HG02623 (cell line): ENCODE measurements around the gene ACSS3.
"Not testable (repeated sequence)": the region's sequence is repeated elsewhere in the genome, so short reads cannot be mapped to it uniquely, and the experiment has no call there.

Experiments
- ATAC-seq: cut with Tn5 transposase; IDR thresholded peaks from one replicate; pipeline ENCODE4 v1.9.1; 2021; ENCODE audit warnings: moderate library complexity; ENCODE audit not compliant: unreplicated experiment

Gene ACSS3, protein sequence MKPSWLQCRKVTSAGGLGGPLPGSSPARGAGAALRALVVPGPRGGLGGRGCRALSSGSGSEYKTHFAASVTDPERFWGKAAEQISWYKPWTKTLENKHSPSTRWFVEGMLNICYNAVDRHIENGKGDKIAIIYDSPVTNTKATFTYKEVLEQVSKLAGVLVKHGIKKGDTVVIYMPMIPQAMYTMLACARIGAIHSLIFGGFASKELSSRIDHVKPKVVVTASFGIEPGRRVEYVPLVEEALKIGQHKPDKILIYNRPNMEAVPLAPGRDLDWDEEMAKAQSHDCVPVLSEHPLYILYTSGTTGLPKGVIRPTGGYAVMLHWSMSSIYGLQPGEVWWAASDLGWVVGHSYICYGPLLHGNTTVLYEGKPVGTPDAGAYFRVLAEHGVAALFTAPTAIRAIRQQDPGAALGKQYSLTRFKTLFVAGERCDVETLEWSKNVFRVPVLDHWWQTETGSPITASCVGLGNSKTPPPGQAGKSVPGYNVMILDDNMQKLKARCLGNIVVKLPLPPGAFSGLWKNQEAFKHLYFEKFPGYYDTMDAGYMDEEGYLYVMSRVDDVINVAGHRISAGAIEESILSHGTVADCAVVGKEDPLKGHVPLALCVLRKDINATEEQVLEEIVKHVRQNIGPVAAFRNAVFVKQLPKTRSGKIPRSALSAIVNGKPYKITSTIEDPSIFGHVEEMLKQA

DNA sequence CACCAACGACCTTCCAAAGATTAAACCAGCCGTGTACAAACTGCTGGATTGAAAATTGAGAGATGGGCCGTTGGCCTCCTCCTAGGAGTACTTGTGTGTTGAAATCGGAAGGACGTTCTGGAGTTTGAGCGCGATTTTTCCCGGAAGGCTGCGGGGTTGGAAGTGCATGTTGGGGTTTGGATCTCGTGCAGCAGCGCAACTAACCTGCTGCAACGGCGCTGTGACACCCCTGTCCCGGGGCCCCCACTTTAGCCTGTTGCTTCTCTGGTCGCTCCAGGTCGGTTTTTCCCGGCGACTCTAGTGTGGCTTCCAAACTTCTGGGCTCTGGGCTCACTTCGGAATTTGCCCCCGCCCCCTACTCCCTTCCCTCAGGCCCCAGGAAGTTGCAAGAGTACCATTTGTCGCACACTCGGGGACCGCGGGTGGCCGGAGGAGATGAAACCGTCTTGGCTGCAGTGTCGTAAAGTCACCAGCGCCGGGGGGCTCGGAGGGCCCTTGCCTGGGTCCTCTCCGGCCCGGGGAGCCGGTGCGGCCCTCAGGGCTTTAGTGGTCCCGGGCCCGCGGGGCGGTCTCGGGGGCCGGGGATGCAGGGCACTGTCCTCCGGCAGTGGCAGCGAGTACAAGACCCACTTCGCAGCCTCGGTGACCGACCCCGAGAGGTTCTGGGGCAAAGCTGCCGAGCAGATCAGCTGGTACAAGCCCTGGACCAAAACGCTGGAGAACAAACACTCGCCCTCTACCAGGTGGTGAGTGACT lies at the start of gene ACSS3:
Gene ACSS3, plus strand, starts transcription at position 394 of the 756 bp plus-strand sequence. Its CDS starts 42 bp downstream, at position 436.
- no peak for ATAC-seq

DNA sequence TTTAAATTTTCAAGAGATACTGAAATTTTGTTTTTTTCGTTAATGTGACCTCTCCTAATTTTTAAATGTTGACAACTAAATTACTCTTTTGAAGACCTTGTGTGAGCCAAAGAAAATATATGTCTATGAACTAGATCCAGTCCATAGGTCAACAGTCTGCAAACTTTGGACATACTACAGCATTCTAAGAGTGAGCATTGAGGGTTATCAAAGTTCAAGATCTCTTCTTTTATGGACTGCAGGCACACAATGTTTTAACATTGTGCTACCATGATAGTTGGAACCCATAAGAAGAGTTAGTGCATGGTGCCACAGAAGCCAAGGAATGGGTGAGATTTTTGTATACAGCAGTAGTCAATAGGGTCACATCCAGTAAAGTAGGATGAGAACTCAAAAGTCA lies 43.0 kb upstream of the ACSS3 start:
- no peak for ATAC-seq

DNA sequence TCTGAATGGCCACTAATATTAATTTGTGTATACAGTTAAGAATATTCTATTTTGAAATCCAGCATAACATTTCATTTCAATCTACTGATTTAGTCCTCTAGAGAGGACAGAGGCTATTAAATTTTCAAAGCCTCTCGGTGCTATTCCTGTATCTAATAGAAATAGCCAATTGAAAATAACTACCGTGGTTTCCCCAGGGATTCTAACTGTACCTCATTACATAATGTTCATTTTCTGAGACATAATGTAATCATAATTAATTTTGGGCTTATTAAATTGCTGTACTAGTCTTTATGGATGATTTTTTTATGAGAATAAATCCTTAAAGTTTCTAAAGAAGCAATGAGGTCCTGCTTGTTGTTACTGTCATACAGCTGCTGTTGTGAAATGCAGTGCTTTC lies 38.6 kb upstream of the ACSS3 start:
- no peak for ATAC-seq

DNA sequence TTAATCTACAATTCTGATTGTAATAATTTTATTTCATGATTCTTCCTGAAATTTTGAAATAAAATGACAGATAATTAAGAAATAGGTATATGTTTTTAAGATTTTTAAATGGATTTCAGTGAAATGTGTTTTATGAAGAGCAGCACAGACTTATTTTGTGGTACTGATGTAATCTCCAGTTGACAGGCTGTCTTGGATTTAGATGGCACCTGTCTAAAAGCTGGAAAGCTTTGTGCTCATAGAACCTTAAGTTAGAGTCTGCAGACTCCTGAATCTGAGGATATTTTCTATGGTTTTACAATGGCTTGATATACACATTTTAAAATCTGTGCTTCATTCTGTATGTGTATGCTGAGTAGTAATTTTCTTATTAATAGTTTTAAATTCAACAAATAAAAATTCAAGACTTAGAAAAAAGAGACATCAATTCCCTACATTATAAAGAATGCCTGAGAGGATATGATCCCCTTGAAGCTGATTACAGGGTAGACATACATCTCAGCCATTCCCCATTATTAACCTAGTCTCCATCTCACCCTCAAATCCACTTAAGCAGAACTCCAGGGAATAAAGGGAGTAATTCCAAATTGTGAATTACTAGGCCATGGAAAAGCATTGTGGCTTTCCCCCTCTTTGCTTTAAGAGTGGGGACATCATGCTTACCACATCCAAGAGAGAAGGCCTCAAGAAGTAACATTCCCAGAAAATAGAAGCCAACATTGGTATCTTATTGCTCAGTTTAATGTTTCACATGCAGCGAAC lies 33.7 kb upstream of the ACSS3 start:
- no peak for ATAC-seq

DNA sequence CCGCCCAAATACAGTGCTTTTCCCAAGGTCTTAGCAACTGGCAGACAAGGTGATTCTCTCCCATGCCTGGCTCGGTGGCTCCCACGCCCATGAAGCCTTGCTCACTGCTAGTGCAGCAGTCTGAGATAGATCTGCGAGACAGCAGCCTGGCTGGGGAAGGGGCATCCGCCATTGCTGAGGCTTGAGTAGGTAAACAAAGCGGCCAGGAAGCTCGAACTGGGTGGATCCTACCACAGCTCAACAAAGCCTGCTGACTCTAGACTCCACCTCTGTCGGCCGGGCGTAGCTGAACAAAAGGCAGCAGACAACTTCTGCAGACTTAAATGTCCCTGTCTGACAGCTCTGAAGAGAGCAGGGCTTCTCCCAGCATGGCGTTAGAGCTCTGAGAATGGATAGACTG lies 12.9 kb upstream of the ACSS3 start:
- ATAC-seq: not testable (repeated sequence)

DNA sequence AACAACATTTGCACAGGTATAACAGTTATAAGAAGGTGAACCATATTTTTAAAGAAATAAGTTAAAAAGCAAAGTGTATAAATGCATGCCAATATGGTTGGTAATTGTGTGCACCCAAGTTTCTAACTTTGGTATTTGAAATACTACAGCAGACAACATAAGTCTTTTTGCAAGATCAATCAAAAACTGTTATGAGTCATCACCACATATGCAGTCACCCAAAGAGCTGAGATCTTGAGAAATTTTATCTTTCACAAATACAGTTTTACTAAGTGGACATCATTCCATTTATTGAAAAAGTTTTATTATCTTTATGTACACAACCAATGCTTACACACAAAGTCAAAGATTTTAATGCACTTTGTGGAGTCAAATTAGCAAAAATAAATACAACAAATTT lies 7.0 kb upstream of the ACSS3 start:
- no peak for ATAC-seq

DNA sequence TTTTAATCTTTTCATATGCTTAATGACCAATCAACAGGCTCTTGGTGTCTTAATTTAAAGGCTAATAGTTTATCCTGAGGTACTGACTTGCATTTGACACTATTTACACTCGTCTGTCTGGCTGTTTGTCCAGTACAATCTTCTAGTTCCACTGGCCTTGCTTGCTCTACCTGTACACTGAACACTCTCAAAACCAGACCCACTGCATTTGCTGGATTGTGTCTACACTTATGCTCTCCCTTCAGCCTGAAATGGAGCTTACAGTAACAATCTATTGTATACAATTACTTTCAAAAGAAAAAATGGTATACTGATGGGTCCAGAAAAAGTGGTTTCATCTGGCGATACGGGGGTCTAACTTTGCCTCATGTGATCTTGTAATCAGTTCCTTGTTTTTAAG lies 2.3 kb upstream of the ACSS3 start:
- no peak for ATAC-seq

DNA sequence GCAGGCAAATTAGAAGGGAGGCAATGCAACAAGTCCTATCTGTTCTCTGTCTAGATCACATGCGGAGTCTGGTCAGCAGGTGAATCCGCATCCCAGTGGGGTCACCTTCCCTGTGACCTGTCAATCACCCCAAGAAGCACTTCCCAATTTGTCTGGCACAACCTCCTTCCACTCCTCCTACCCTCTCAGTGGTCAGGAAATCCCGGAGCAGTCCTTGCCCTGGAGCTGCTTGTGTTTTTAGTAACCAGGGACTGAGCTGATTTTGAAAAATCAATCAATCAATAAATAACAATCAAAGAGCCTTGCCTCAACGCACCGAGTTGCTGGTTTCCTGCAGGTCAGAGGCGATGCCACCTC lies 572 bp upstream of the ACSS3 start:
- ATAC-seq: no peak

DNA sequence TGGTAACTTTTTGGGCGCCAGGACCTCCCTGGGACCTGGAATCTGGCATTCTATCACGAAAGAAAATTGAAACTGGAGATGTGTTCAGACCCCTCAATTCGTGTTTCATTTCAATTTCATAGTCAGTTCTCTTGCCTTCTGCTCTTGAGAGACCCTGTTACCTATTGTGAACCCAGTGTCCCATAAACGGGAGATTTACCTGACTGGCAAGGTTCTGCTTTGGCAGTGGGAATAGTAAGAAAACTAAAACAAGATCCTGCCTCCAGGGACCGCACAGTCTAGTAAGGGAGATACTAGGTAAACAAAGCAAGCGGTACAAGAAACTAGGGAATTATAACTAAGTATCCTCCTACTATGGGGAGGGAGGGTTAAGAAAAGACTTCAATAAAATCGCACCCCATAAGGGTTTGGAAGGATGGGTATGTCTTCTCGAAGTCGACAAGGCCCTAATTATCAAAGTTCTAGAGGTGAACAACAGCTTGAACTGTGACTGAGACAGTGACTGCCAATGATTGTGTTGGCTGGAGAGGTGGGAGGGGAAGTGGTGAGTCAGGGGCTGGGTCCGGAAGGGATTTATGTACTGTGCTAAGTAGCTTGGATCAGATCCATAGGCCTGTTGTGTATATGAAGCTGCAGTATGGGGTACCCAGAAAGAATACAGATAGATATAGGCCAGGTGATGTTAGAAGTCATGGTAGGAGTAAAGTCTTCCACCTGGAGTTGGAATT lies 754 bp downstream of the ACSS3 start:
- no peak for ATAC-seq

DNA sequence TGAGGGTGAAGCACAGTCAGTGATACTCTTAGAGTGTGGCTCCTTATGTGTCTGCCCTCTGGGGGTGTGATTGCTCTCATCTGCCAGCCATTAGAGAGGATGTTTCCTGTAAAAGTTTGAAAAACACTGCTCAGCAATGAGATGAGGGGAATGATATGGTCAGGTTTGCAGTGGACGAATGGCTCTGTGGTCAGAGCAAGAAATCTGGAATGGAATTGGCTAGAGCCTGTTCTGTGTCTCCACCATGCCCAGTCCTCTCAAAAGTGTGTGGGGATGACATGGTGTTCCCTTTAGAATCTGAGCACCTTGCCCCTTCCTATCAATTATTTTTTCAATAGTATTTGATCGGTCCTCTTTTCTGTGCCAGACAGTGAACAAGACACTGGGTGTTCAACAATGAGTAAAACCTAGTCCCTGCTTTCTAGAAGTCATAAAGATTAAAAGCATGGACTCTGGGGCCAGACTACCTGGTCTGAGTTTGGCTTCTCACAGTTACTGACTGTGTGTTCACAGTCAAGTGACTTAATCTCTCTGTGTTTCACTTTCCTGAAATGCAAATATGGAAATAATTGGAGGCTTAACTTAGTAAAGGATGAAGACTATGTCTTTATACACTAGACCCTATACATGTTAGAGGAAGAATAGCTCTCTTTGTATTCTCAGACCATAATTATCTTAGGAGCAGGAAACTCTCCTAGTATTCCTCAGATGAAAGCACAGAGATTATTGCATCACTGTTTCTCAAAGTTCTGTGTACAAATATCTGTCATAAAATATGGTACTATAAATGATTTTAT lies 1.6 kb downstream of the ACSS3 start:
- ATAC-seq: no peak

DNA sequence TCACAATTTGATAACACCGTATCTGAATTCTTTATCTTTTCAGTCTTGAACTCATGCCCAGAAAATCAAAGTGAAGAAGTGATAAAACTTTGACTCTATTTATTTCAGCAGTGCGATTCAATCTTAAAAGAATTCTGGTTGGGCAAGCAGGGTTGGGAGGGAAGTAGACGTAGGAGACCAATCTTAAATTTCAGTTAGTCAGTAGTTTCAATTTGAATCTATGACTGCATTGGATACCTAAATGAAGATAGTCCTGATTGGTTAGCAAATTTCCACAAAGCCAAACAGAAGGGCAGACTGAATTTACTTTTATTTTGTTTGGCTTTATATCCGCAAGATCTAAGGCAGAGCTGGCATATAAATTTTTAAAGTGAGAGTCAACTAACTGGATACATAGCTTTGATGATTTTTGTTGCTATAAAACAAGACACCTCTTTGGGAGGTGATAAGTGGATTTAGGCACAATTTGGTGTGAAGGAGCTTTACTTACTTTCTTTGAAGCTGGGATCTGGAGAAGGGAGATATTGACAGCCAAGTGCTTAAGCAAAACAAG lies 2.6 kb downstream of the ACSS3 start:
- ATAC-seq: no peak

DNA sequence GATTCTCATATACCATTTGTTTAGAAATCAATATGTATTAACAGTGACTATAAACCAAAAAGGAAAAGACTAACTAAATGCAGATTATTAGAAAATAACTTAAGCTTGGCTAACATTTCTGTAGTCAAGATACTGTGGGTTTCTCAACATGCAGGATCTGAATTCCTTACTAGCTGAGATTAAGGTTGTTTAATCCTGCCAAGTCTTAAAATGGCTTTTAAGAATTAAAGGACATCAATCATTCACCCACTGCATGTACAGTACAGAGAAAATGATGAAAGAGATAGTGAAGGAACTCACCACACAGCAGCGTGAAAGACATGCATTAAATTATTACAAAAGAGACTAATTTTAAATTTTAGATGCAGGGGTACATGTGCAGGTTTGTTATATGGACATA lies 3.8 kb downstream of the ACSS3 start:
- ATAC-seq: no peak

DNA sequence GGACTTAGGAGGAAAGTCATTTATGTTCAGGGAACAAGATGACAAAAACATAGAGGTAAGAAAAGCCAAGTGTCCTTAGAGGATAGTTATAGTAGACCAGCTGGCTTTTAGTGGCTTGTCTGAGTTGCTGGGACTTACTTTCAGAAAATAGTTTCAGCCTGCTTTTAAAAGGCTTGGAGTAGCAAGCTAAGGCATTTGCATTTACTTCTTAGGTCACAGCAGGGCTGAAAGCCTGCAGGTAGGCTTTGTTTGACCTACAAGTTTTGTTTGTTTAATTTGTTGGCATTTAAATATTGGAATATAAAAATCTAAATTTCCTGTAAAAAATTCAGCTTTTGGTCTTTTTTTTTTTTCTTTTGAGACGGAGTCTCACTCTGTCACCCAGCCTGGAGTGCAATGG lies 5.1 kb downstream of the ACSS3 start:
- ATAC-seq: no peak

DNA sequence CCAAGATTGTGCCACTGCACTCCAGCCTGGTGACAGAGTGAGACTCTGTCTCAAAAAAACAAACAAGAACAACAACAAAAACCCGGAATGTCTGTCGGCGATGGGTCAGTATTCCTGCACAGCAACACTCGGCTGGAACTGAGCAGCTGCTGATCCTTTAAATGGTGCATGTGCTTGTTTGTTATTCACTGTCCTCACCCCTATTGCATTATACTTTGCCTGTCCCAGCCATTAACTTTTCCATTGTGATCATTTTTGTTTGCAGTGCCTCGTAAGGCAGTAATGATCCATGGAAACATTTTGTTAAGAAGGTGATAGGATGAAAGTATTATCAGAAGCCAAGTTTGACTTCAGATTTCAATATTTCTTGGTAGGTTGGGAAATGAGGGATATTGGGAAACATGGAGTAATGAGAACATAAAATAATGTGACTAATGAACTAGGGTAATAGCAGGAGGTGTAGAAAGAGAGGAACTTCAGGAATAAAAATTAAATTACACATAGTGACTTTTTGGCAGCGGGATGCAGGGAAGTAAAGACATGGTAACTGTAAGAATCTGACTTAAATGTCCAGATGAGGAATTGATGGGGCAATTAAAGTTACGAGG lies 6.1 kb downstream of the ACSS3 start:
- ATAC-seq: no peak

DNA sequence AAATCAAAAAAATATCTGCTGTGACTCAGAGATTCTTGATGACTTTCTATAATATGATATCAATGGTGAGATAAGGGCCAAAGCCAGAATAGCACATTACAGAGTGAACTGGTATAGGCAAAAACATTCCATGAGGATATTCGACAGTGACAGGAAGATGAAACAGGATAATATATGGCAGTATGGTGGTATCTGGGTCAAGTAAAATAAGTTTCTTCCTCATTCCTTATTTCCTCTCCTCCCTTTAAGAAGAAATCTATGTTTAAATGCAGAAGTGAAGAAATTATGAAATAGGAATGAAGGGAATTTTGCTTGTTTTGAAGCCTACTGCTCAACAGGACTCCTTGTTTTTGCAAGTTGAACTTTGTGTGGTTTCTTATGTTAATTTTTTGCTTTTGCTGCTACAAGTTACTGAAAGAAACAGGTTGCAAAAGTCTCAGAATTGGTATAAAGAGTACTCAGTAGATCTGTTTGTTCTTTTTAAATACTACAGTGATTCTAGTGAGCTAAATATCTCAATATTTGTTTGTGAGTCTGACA lies 7.0 kb downstream of the ACSS3 start:
- no peak for ATAC-seq

DNA sequence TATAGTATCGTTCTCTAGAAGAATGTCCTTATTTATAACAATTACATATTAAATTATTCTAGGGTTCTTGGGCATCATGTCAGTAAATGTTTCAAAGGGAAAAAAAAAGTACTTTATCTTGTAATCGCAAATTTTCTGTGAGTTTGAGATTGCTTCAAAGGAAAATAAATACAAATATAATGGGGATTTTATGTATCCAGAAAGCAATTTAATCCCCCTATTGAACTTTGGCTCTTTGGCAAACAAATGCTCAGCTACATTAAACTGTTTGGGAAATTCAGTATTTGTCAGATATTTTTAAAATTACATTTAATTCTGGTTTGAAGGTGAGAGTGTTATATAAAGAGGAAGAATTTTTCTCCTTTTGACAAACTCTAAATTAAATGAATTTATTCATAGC lies 8.0 kb downstream of the ACSS3 start:
- ATAC-seq: no peak

DNA sequence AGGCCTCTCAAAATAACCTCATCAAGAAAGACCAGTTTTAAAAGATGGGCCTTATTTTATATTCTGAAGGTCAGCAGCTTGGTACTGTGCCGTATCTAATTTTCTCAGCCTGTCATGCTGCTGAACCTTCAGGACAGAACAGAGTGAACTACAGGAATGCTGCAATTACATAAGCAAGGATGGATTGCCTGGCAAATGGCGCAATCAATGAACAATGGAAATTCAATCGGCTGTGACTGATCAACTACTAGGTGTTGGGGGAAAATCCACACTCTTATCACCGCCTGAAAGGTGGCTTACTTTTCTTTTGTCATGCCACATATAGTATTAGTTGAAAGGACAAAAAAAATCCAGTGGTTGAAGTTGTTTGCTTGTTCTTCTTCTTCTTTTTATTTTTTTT lies 8.5 kb downstream of the ACSS3 start:
- no peak for ATAC-seq

DNA sequence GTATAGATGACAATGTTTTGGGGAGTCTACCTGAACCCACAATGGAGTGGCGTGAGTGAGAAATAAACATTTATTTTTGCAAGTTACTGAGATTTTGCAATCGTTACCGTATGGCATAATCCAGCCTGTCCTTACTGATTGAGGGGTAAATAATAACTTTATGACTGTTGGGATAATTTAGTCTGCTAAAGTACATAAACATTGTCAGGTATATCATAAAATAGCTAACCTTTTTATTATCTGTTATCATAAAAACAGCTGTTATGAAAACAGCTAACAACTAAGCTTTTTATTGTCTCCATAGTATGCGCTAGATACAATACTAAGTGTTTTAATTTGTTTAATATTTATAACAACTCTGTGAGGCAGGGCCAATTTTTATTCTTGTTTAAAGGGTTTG lies 10.3 kb downstream of the ACSS3 start:
- ATAC-seq: no peak

DNA sequence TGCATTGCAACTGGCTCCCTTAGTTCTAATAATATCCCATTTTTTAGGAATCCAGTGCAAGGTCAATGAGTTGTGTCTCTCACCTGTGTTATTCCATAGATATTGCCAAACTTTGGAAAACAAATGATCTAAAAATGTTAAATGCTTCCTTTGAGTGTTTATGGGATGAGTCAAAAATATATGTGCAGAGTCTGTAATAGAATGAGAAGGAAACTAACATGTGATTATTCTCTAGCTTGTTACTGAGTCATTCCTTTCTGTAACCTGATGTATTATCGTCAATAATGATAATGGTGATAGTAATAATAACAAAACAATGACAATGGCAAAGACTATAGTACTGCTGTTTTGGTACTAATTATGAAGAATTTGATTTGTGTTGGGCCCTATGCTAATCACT lies 11.5 kb downstream of the ACSS3 start:
- ATAC-seq: no peak
